Neural cell (in vitro differentiated cells): ENCODE data around the gene NCAPH2. TPM values are rescaled to one million over a fixed set of nuclear protein-coding genes. Genes with fewer than 3 reads are reported as not detected.

Source experiments
- H2AFZ ChIP-seq: fragments of 200-600, 300-800 bp; sonication (generic), shearing (Covaris generic); 2 replicates; pipeline ENCODE4 v1.6.0; 2014; ENCODE audit warnings: low read depth, mild to moderate bottlenecking, antibody characterized with exemption, low read length, moderate library complexity
- H3F3A ChIP-seq: fragments of 200-600 bp; shearing (Covaris generic); 2 replicates; pipeline ENCODE4 v1.6.1; 2016; ENCODE audit warnings: mild to moderate bottlenecking, moderate library complexity, mixed read lengths, antibody characterized with exemption, low read length; ENCODE audit not compliant: insufficient read depth, poor library complexity, severe bottlenecking
- H3K27ac ChIP-seq: fragments of 200-600, 300-800 bp; sonication (generic), shearing (Covaris generic); 2 replicates; pipeline ENCODE4 v1.5.1; 2014; ENCODE audit warnings: mild to moderate bottlenecking, low read length, moderate library complexity
- H3K27me3 ChIP-seq: fragments of 300-800, 200-600 bp; sonication (generic), shearing (Covaris generic); 2 replicates; pipeline ENCODE4 v1.6.0; 2014; ENCODE audit warnings: mild to moderate bottlenecking, low read depth, low read length, moderate library complexity; ENCODE audit not compliant: insufficient read depth
- H3K36me3 ChIP-seq: fragments of 300-800, 200-600 bp; sonication (generic), shearing (Covaris generic); 2 replicates; pipeline ENCODE4 v1.5.1; 2014; ENCODE audit warnings: mild to moderate bottlenecking, antibody characterized with exemption, low read length, moderate library complexity; ENCODE audit not compliant: insufficient read depth
- H3K4me2 ChIP-seq: fragments of 300-800, 200-600 bp; sonication (generic), shearing (Covaris generic); 2 replicates; pipeline ENCODE4 v1.6.0; 2014; ENCODE audit warnings: mild to moderate bottlenecking, low read length
- H3K4me3 ChIP-seq: fragments of 300-800, 200-600 bp; sonication (generic), shearing (Covaris generic); 2 replicates; pipeline ENCODE4 v1.5.1; 2014; ENCODE audit warnings: mild to moderate bottlenecking, low read length, moderate library complexity
- H3K79me2 ChIP-seq: fragments of 200-600 bp; shearing (Covaris generic); replicated peaks from 2 replicates; pipeline ENCODE4 v1.6.0; 2014; ENCODE audit warnings: mild to moderate bottlenecking, low read length, moderate library complexity; ENCODE audit not compliant: insufficient read depth
- H3K9ac ChIP-seq: fragments of 300-800, 200-600 bp; sonication (generic), shearing (Covaris generic); 2 replicates; pipeline ENCODE4 v1.6.1; 2016; ENCODE audit warnings: mild to moderate bottlenecking, low read length, mixed read lengths
- H3K9me2 ChIP-seq: fragments of 200-600 bp; shearing (Covaris generic); 2 replicates; pipeline ENCODE4 v1.6.1; 2016; ENCODE audit warnings: mild to moderate bottlenecking, low read length, mixed read lengths; ENCODE audit not compliant: insufficient read depth
- H3K9me3 ChIP-seq: fragments of 200-600, 300-800 bp; sonication (generic), shearing (Covaris generic); 2 replicates; pipeline ENCODE4 v1.6.1; 2016; ENCODE audit warnings: mild to moderate bottlenecking, mixed run types, low read length, moderate library complexity, mixed read lengths
- H4K20me1 ChIP-seq: fragments of 200-600 bp; shearing (Covaris generic); 2 replicates; pipeline ENCODE4 v1.6.1; 2016; ENCODE audit warnings: mild to moderate bottlenecking, mixed run types; ENCODE audit not compliant: insufficient read depth
- CTCF ChIP-seq: fragments of 450-650 bp; IDR thresholded peaks from 2 replicates; pipeline ENCODE4 v1.5.1; 2014; ENCODE audit warnings: antibody characterized with exemption, mild to moderate bottlenecking, moderate library complexity; ENCODE audit not compliant: poor library complexity, severe bottlenecking
- EP300 ChIP-seq: fragments of 450-650 bp; conservative IDR thresholded peaks from 2 replicates; pipeline ENCODE4 v1.6.1; 2014; ENCODE audit warnings: antibody characterized with exemption, mild to moderate bottlenecking, moderate library complexity; ENCODE audit not compliant: poor library complexity, severe bottlenecking
- EZH2 ChIP-seq: fragments of 200-600, 300-800 bp; shearing (Covaris generic), sonication (generic); IDR thresholded peaks from 2 replicates; pipeline ENCODE4 v1.6.1; 2014; ENCODE audit warnings: antibody characterized with exemption, low read length, borderline replicate concordance, mild to moderate bottlenecking; ENCODE audit not compliant: insufficient read depth, poor library complexity, severe bottlenecking
- MXI1 ChIP-seq: fragments of 450-650 bp; conservative IDR thresholded peaks from 2 replicates; pipeline ENCODE4 v1.6.1; 2014; ENCODE audit warnings: antibody characterized with exemption, mild to moderate bottlenecking; ENCODE audit not compliant: poor library complexity, severe bottlenecking
- POLR2AphosphoS5 ChIP-seq: IDR thresholded peaks from 2 replicates; pipeline ENCODE4 v1.6.1; 2012
- RAD21 ChIP-seq: fragments of 450-650 bp; conservative IDR thresholded peaks from 2 replicates; pipeline ENCODE4 v1.6.1; 2014; ENCODE audit warnings: antibody characterized with exemption, mild to moderate bottlenecking, moderate library complexity
- REST ChIP-seq: IDR thresholded peaks from 2 replicates; pipeline ENCODE4 v1.6.1; 2012; ENCODE audit warnings: borderline replicate concordance
- SMC3 ChIP-seq: fragments of 450-650 bp; conservative IDR thresholded peaks from 2 replicates; pipeline ENCODE4 v1.6.1; 2014; ENCODE audit warnings: antibody characterized with exemption, mild to moderate bottlenecking, moderate library complexity; ENCODE audit not compliant: poor library complexity
- TAF1 ChIP-seq: IDR thresholded peaks from 2 replicates; pipeline ENCODE4 v1.6.1; 2012; ENCODE audit warnings: low read depth
- polyA plus RNA-seq: library from polyadenylated mRNA; depleted of rRNA; stranded (reverse); fragments of >200 nt; gene quantifications from 2 replicates; pipeline ENCODE4 v1.2.3, GENCODE V29; 2014

The NCAPH2 gene
- polyA plus RNA-seq, 1 donor from 2014 or later = 81.1 TPM

GRCh38 chr22:50500452-50500851 is 7.6 kb upstream of the NCAPH2 start:
- Histone ChIP-seq H3K4me2 (no peak overlapping the region), H4K20me1 (no peaks in the 10 kb centered on the region), H3K79me2 (no peaks in the 10 kb centered on the region)

GRCh38 chr22:50502096-50502495 is 5.9 kb upstream of the NCAPH2 start:
- TF ChIP-seq SMC3 = no peak
- TF ChIP-seq POLR2AphosphoS5 = no peak
- no peak for TF ChIP-seq RAD21
- no peak for TF ChIP-seq TAF1
- no peak for TF ChIP-seq MXI1
- no peak for TF ChIP-seq CTCF
- TF ChIP-seq EP300 = no peak
- TF ChIP-seq EZH2 = no peak
- TF ChIP-seq REST = no peak
- no peak overlapping the region for H3K4me2 ChIP-seq
- no peaks in the 10 kb centered on the region for H4K20me1 ChIP-seq
- H3K9ac ChIP-seq = no peak overlapping the region
- H3K9me2 ChIP-seq = no peaks in the 10 kb centered on the region
- no peak overlapping the region for H2AFZ ChIP-seq
- no peaks in the 10 kb centered on the region for H3K9me3 ChIP-seq
- no peaks in the 10 kb centered on the region for H3F3A ChIP-seq
- peaks cover 7% of the 10 kb centered on the region for H3K79me2 ChIP-seq
- H3K4me3 ChIP-seq = no peak overlapping the region
- no peaks in the 10 kb centered on the region for H3K27me3 ChIP-seq
- no peak overlapping the region for H3K27ac ChIP-seq
- H3K36me3 ChIP-seq = no peaks in the 10 kb centered on the region

More at GRCh38 chr22:50500452-50500851, 7.6 kb upstream of the NCAPH2 start:
- TF ChIP-seq EZH2 = no peak
- Histone ChIP-seq H2AFZ (no peak overlapping the region), H3K9ac (no peak overlapping the region), H3F3A (no peaks in the 10 kb centered on the region), H3K27me3 (no peaks in the 10 kb centered on the region), H3K36me3 (no peaks in the 10 kb centered on the region), H3K4me3 (no peak overlapping the region), H3K27ac (no peak overlapping the region), H3K9me3 (no peaks in the 10 kb centered on the region), H3K9me2 (no peaks in the 10 kb centered on the region)
